SK-N-MC (cell line): Measurements from ENCODE around the gene TRIM60.

Source experiments
- EZH2 ChIP-seq: fragments of 200-600 bp; sonication (generic); IDR thresholded peaks from one replicate; pipeline ENCODE4 v1.6.1; 2017; ENCODE audit warnings: antibody characterized with exemption
- FOXP2 ChIP-seq: optimal IDR thresholded peaks from 2 replicates; pipeline ENCODE3; 2011; ENCODE audit warnings: mild to moderate bottlenecking, moderate library complexity; ENCODE audit not compliant: insufficient read depth; ENCODE audit errors: extremely low read length, control extremely low read depth
- POLR2AphosphoS5 ChIP-seq: IDR thresholded peaks from 2 replicates; pipeline ENCODE4 v1.6.1; 2012; ENCODE audit warnings: mild to moderate bottlenecking, low read depth, low read length, borderline replicate concordance

- TF ChIP-seq EZH2 (no peak), POLR2AphosphoS5 (no peak), FOXP2 (no peak)
Observed at GRCh38 chr4:165077034-165077578, 45.3 kb downstream of the TRIM60 start.
